Caco-2 (cell line): ENCODE data around the gene SMTNL1. TPM values are rescaled to one million over a fixed set of nuclear protein-coding genes. Genes with fewer than 3 reads are reported as not detected.

Experiments
- BruUV-seq: library from RNA; stranded (reverse); fragments of 400-500 nt; replicated peaks from 2 replicates; lab custom pipeline; 2021; lab: Mats Ljungman, UMichigan
- CTCF ChIA-PET: fragments of 300-600 bp; sonication (Branson Sonifier 250); formaldehyde crosslinking; loops from one replicate; lab custom pipeline; 2022; ENCODE audit warnings: antibody characterized with exemption; lab: Charles Lee
- POLR2A ChIA-PET: fragments of 300-600 bp; sonication (Branson Sonifier 250); formaldehyde crosslinking; loops from one replicate; lab custom pipeline; 2022; ENCODE audit warnings: antibody characterized with exemption; lab: Charles Lee
- DNase-seq, 2 experiments: peaks; one replicate each; pipeline versions ENCODE4 v3.0.0 to v3.0.0-alpha.2; 2020 to 2022
- H3K27me3 ChIP-seq: replicated peaks from 2 replicates; pipeline ENCODE4 v1.6.0; 2011; ENCODE audit warnings: low read length; ENCODE audit not compliant: control insufficient read depth, insufficient read depth
- H3K36me3 ChIP-seq: 2 replicates; pipeline ENCODE4 v1.5.1; 2011; ENCODE audit warnings: low read length; ENCODE audit not compliant: control insufficient read depth, insufficient read depth
- H3K4me1 ChIP-seq: fragments of 250-450 bp; sonication (Bioruptor Pico); 2 replicates; pipeline ENCODE4 v1.5.1; 2020; ENCODE audit warnings: mild to moderate bottlenecking
- H3K4me3 ChIP-seq: 2 replicates; pipeline ENCODE4 v1.5.1; 2011; ENCODE audit warnings: low read depth, mild to moderate bottlenecking, control low read depth, low read length
- H3K9me3 ChIP-seq: fragments of 250-450 bp; sonication (Bioruptor Pico); 2 replicates; pipeline ENCODE4 v1.5.1; 2020; ENCODE audit warnings: mild to moderate bottlenecking, moderate library complexity
- H3K27ac Mint-ChIP-seq: one replicate; pipeline ENCODE4 v1.8.0; 2022; ENCODE audit warnings: mixed read lengths; ENCODE audit not compliant: unreplicated experiment
- H3K27me3 Mint-ChIP-seq: one replicate; pipeline ENCODE4 v1.8.0; 2022; ENCODE audit warnings: mixed read lengths; ENCODE audit not compliant: insufficient read depth, unreplicated experiment
- H3K36me3 Mint-ChIP-seq: one replicate; pipeline ENCODE4 v1.8.0; 2022; ENCODE audit warnings: mild to moderate bottlenecking, mixed read lengths; ENCODE audit not compliant: insufficient read depth, unreplicated experiment
- H3K4me1 Mint-ChIP-seq: one replicate; pipeline ENCODE4 v1.8.0; 2022; ENCODE audit warnings: low read depth, mixed read lengths; ENCODE audit not compliant: unreplicated experiment
- H3K4me3 Mint-ChIP-seq: one replicate; pipeline ENCODE4 v1.8.0; 2022; ENCODE audit warnings: mild to moderate bottlenecking, moderate library complexity, mixed read lengths; ENCODE audit not compliant: unreplicated experiment
- H3K9me3 Mint-ChIP-seq: one replicate; pipeline ENCODE4 v1.8.0; 2022; ENCODE audit warnings: mixed read lengths; ENCODE audit not compliant: unreplicated experiment
- intact Hi-C: fragments of 100-400 bp; cut with micrococcal nuclease; formaldehyde crosslinking; loops from one replicate; pipeline ENCODE4 v1.10.0; 2022; ENCODE audit not compliant: unreplicated experiment
- total RNA-seq: library from RNA; stranded (reverse); gene quantifications from 2 replicates; pipeline ENCODE4 v1.2.3, GENCODE V29; 2022
- TF ChIP-seq, protein P1 (sequence below), 2 experiments: fragments of 200-600 bp in 1 of 2; IDR thresholded peaks; 1 replicate in 1 of 2; 2 replicates in 1 of 2; pipeline versions ENCODE4 v1.5.1 to v1.8.0; 2011 to 2022; ENCODE audit warnings: antibody characterized with exemption in 1 of 2, control low read depth in 1 of 2, inconsistent platforms in 1 of 2, low read depth in 1 of 2, low read length in 1 of 2, mild to moderate bottlenecking in 1 of 2, moderate library complexity in 1 of 2; ENCODE audit not compliant: insufficient read depth in 1 of 2, severe bottlenecking in 1 of 2, unreplicated experiment in 1 of 2

SMTNL1 gene
- total RNA-seq, 1 experiment from 2014 or later: 0.18 TPM

DNA sequence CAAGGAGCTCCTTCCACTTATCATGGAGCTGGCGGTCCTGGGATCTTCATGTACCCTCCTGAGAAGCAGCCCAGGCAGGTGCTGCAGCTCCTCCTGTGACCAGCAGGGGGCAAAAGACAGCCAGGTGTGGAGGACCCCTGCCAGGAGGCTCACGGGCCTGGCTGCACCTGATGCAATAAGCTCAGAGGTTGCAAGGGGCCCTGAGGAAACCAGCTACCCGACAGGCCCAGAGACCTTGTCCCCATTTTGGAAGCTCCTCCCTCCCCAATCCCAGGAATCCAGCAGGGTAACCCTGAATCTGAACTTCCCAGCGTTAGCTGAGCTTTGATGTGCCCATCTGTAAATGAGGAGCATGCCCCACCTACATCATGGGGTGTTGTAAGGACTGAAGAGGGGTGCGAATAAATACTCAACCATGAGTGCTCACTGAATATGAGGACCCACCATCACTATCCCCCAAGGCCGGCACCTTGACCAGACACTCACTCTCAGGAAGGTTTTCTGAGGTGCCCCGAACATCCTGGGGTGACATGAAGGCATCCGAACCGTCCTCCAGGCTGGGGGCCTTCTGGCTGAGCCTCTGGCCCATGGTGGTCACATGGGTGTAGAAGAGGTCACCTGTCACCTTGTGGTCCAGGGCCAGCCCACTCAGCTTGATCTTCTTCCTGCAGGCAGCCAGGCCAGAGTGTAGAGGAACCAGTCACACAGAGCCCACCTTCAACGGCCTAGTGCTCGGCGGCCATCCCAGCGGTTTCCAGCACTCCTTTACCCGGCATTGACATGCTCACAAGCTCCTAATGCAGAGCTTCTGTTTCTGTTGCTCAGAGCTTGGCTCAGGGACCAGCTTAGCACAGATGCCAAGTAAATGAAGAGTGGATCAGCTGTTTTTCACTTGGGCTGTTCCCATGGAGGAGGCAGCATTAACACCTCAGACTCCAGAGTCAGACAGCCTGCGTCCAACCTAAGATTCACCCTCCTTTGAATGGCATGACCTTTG, 43.6 kb upstream of the SMTNL1 start:
- H3K27me3 Mint-ChIP-seq: no peaks in the 10 kb centered on the region
- H3K9me3 Mint-ChIP-seq: no peaks in the 10 kb centered on the region
- Histone ChIP-seq H3K36me3 (peaks cover 10% of the 10 kb centered on the region), H3K4me1 (peaks cover 40% of the 10 kb centered on the region), H3K9me3 (no peaks in the 10 kb centered on the region), H3K4me3 (no peak overlapping the region), H3K27me3 (no peaks in the 10 kb centered on the region)
- peak overlapping the region; percentile 25 for H3K4me3 Mint-ChIP-seq
- TF ChIP-seq, protein P1, sequence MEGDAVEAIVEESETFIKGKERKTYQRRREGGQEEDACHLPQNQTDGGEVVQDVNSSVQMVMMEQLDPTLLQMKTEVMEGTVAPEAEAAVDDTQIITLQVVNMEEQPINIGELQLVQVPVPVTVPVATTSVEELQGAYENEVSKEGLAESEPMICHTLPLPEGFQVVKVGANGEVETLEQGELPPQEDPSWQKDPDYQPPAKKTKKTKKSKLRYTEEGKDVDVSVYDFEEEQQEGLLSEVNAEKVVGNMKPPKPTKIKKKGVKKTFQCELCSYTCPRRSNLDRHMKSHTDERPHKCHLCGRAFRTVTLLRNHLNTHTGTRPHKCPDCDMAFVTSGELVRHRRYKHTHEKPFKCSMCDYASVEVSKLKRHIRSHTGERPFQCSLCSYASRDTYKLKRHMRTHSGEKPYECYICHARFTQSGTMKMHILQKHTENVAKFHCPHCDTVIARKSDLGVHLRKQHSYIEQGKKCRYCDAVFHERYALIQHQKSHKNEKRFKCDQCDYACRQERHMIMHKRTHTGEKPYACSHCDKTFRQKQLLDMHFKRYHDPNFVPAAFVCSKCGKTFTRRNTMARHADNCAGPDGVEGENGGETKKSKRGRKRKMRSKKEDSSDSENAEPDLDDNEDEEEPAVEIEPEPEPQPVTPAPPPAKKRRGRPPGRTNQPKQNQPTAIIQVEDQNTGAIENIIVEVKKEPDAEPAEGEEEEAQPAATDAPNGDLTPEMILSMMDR (IDR thresholded peaks at IDR 0.05; ENCODE audit: insufficient read depth in 1 of 2, low read depth in 1 of 2, low read length in 1 of 2, severe bottlenecking in 1 of 2, unreplicated experiment in 1 of 2): peak; percentile 95 to 97
- TSS peak; percentile 98 for BruUV-seq
- intact Hi-C loops: loop anchor here (1.0 to 2.0 kb wide), 6 partner anchors 21 to 147 kb away; partner anchors contain the start of gene SLC43A1
- ChIA-PET CTCF (interaction anchor here (0.6 to 2.2 kb wide), 24 partner anchors 8 to 280 kb away, joined by 3 to 132 read pairs (median 10); partner anchors contain the start of genes RTN4RL2, SLC43A1, TIMM10 and UBE2L6), POLR2A (interaction anchor here (0.6 to 1.4 kb wide), 6 partner anchors 19 to 168 kb away, joined by 3 to 13 read pairs (median 6); partner anchors contain the start of gene SLC43A1)
- peaks cover 28% of the 10 kb centered on the region for H3K4me1 Mint-ChIP-seq
- H3K27ac Mint-ChIP-seq: peak overlapping the region; percentile 96
- DNase-seq: peak; percentile 95 to 96
- H3K36me3 Mint-ChIP-seq: peaks cover 67% of the 10 kb centered on the region

DNA sequence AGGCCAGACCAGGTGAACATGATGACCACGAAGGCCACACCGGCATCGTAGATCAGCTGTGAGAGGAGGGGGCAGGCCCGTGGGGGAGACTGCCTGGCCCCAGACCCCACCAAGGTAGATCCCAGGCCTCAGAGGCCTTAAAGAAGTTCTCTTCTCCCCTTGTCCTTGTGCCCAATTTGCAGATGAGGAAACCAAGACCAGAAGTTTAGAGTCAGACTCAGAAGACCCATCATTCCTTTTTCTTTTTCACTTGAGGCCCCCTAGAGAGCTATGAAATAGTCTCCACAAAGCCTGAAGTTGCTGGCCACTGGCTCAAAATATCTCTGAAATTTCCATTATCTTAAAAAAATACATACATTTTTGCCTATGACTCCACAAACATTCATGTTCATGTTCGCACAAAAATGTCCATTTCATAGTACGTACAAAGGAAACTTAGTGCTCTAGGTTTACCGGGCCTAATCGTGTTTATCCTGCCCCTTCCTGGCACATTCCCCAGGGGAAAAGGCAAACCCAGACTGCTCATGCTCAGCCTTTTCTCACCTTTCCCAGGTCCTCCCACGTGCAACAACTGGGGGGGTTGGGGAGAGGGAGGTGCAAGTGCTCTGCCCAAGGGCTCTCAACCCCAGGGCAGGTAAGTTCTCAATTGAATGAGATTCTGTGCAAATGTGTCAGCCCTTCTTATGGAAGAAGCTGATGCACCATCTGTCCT, 41.1 kb upstream of the SMTNL1 start:
- no peaks in the 10 kb centered on the region for H3K27me3 Mint-ChIP-seq
- TF ChIP-seq, protein P1 (IDR thresholded peaks at IDR 0.05; ENCODE audit: insufficient read depth in 1 of 2, low read depth in 1 of 2, low read length in 1 of 2, severe bottlenecking in 1 of 2, unreplicated experiment in 1 of 2): no peak
- H3K4me1 Mint-ChIP-seq: peaks cover 36% of the 10 kb centered on the region
- Histone ChIP-seq H3K9me3 (no peaks in the 10 kb centered on the region), H3K4me3 (no peak overlapping the region), H3K36me3 (peaks cover 10% of the 10 kb centered on the region), H3K4me1 (peaks cover 58% of the 10 kb centered on the region), H3K27me3 (no peaks in the 10 kb centered on the region)
- ChIA-PET CTCF (interaction anchor here (1.7 to 1.8 kb wide), 2 partner anchors 20 to 30 kb away, joined by 7 to 12 read pairs; no protein-coding TSS in a partner anchor), POLR2A (no interaction called here)
- BruUV-seq: no TSS peak
- H3K4me3 Mint-ChIP-seq: no peak overlapping the region
- H3K9me3 Mint-ChIP-seq: no peaks in the 10 kb centered on the region
- intact Hi-C loops: no loop called here
- peak overlapping the region; percentile 90 for H3K27ac Mint-ChIP-seq
- DNase-seq: no peak
- peaks cover 74% of the 10 kb centered on the region for H3K36me3 Mint-ChIP-seq
